ENCODE measurements around the gene ACAA2. TPM values are rescaled to one million over a fixed set of nuclear protein-coding genes. Genes with fewer than 3 reads are reported as not detected.
A peak's percentile ranks its signal among the peaks of the same experiment; 100 is the strongest.

Gene ACAA2
- polyA plus RNA-seq, 1 experiment = 33.8 TPM

GRCh38 chr18:49834258-49834657 lies 20.9 kb upstream of the ACAA2 start:
- peak overlapping the region; percentile 31 for H3K27ac ChIP-seq (ENCODE audit: low read depth, low read length)

GRCh38 chr18:49833814-49834213 lies 20.5 kb upstream of the ACAA2 start:
- no peak for TF ChIP-seq CTCF (IDR thresholded peaks at IDR 0.05; ENCODE audit: low read depth, low read length)
- no peak overlapping the region for H3K4me3 ChIP-seq (ENCODE audit: low read depth, low read length)
- POLR2A ChIA-PET = interaction anchor here (1.0 kb wide), 1 partner anchor 15 kb away, joined by 4 read pairs; no protein-coding TSS in a partner anchor
- H3K9me3 ChIP-seq (ENCODE audit: control insufficient read depth, insufficient read depth, low read length) = peaks cover 3% of the 10 kb centered on the region; the same call in 1 of the 2 replicates
- H3K27ac ChIP-seq (ENCODE audit: low read depth, low read length) = no peak overlapping the region
- no peaks in the 10 kb centered on the region for H3K27me3 ChIP-seq (ENCODE audit: control insufficient read depth, insufficient read depth, low read length)
- CTCF ChIA-PET = interaction anchor here (1.4 to 2.3 kb wide), 2 partner anchors 25 to 105 kb away, joined by 3 to 8 read pairs; no protein-coding TSS in a partner anchor
- no peak for DNase-seq (ENCODE audit: low read depth, low spot score)

More at GRCh38 chr18:49834258-49834657, 20.9 kb upstream of the ACAA2 start:
- ChIA-PET POLR2A (interaction anchor here (1.0 kb wide), 1 partner anchor 15 kb away, joined by 4 read pairs; no protein-coding TSS in a partner anchor), CTCF (interaction anchor here (0.6 to 2.3 kb wide), 3 partner anchors 24 to 523 kb away, joined by 3 to 8 read pairs (median 3); no protein-coding TSS in a partner anchor)
- DNase-seq (ENCODE audit: low read depth, low spot score) = no peak
- TF ChIP-seq CTCF (IDR thresholded peaks at IDR 0.05; ENCODE audit: low read depth, low read length) = no peak
- H3K27me3 ChIP-seq (ENCODE audit: control insufficient read depth, insufficient read depth, low read length) = no peaks in the 10 kb centered on the region
- H3K9me3 ChIP-seq (ENCODE audit: control insufficient read depth, insufficient read depth, low read length) = peaks cover 3% of the 10 kb centered on the region; the same call in 1 of the 2 replicates
- H3K4me3 ChIP-seq (ENCODE audit: low read depth, low read length) = no peak overlapping the region

- POLR2A ChIA-PET = no interaction called here
- no peak for DNase-seq (ENCODE audit: low read depth, low spot score)
- no peak overlapping the region for H3K27ac ChIP-seq (ENCODE audit: low read depth, low read length)
- no peak for TF ChIP-seq CTCF (IDR thresholded peaks at IDR 0.05; ENCODE audit: low read depth, low read length)
- CTCF ChIA-PET = no interaction called here
- H3K4me3 ChIP-seq (ENCODE audit: low read depth, low read length) = no peak overlapping the region
- peaks cover 4% of the 10 kb centered on the region; the same call in 1 of the 2 replicates for H3K9me3 ChIP-seq (ENCODE audit: control insufficient read depth, insufficient read depth, low read length)
- no peaks in the 10 kb centered on the region for H3K27me3 ChIP-seq (ENCODE audit: control insufficient read depth, insufficient read depth, low read length)
These were observed 18.9 kb upstream of the ACAA2 start for GRCh38 chr18:49832221-49832647.

GRCh38 chr18:49827996-49828395 lies 14.7 kb upstream of the ACAA2 start:
- Histone ChIP-seq H3K27me3 (ENCODE audit: control insufficient read depth, insufficient read depth, low read length) (no peaks in the 10 kb centered on the region), H3K4me3 (ENCODE audit: low read depth, low read length) (no peak overlapping the region), H3K9me3 (ENCODE audit: control insufficient read depth, insufficient read depth, low read length) (peaks cover 6% of the 10 kb centered on the region; the same call in 1 of the 2 replicates), H3K27ac (ENCODE audit: low read depth, low read length) (no peak overlapping the region)
- no peak for DNase-seq (ENCODE audit: low read depth, low spot score)
- ChIA-PET POLR2A (no interaction called here), CTCF (no interaction called here)
- TF ChIP-seq CTCF (IDR thresholded peaks at IDR 0.05; ENCODE audit: low read depth, low read length) = no peak

- no peak for TF ChIP-seq CTCF (IDR thresholded peaks at IDR 0.05; ENCODE audit: low read depth, low read length)
- Histone ChIP-seq H3K27ac (ENCODE audit: low read depth, low read length) (no peak overlapping the region), H3K27me3 (ENCODE audit: control insufficient read depth, insufficient read depth, low read length) (no peaks in the 10 kb centered on the region), H3K4me3 (ENCODE audit: low read depth, low read length) (no peak overlapping the region), H3K9me3 (ENCODE audit: control insufficient read depth, insufficient read depth, low read length) (no peaks in the 10 kb centered on the region)
- ChIA-PET POLR2A (no interaction called here), CTCF (no interaction called here)
- no peak for DNase-seq (ENCODE audit: low read depth, low spot score)
These were observed 6.7 kb upstream of the ACAA2 start for GRCh38 chr18:49819823-49820671.
